NCI-H2029 treated with DMSO at 0.1 percent for 48 hours (cell line): ENCODE data around the gene ANKRD33B.
A peak's percentile ranks its signal among the peaks of the same experiment; 100 is the strongest.

Source experiments
- DNase-seq: peaks from one replicate; lab custom pipeline; 2025; lab: John Stamatoyannopoulos, UW

The ANKRD33B gene

GRCh38 chr5:10678244-10678643 lies 114.4 kb downstream of the ANKRD33B start:
- no peak for DNase-seq

GRCh38 chr5:10679336-10679988 lies 115.6 kb downstream of the ANKRD33B start:
- no peak for DNase-seq

GRCh38 chr5:10680876-10681481 lies 117.1 kb downstream of the ANKRD33B start:
- no peak for DNase-seq

- DNase-seq, result no peak
Observed at GRCh38 chr5:10681731-10682679, 118.1 kb downstream of the ANKRD33B start.

- DNase-seq, result no peak
Observed at GRCh38 chr5:10682801-10683525, 119.1 kb downstream of the ANKRD33B start.

GRCh38 chr5:10684303-10685086 lies 120.6 kb downstream of the ANKRD33B start:
- DNase-seq, result no peak

GRCh38 chr5:10685115-10685521 lies 121.2 kb downstream of the ANKRD33B start:
- no peak for DNase-seq

GRCh38 chr5:10686890-10687289 lies 123.0 kb downstream of the ANKRD33B start:
- no peak for DNase-seq

GRCh38 chr5:10688651-10689171 lies 124.8 kb downstream of the ANKRD33B start:
- DNase-seq, result no peak

GRCh38 chr5:10689391-10690081 lies 125.7 kb downstream of the ANKRD33B start:
- no peak for DNase-seq

- no peak for DNase-seq
Observed at GRCh38 chr5:10690460-10691440, 126.9 kb downstream of the ANKRD33B start.

- DNase-seq, result no peak
Observed at GRCh38 chr5:10691826-10692785, 128.2 kb downstream of the ANKRD33B start.

- DNase-seq, result peak; percentile 64
Observed at GRCh38 chr5:10695055-10695649, 131.3 kb downstream of the ANKRD33B start.

GRCh38 chr5:10695759-10696543 lies 132.1 kb downstream of the ANKRD33B start:
- DNase-seq, result no peak

GRCh38 chr5:10699281-10699874 lies 135.5 kb downstream of the ANKRD33B start:
- no peak for DNase-seq

- DNase-seq, result no peak
Observed at GRCh38 chr5:10699987-10700386, 136.1 kb downstream of the ANKRD33B start.
